OCI-M1 (cell line): Measurements from ENCODE around the gene ZNF436.
"Not testable (repeated sequence)": the region's sequence is repeated elsewhere in the genome, so short reads cannot be mapped to it uniquely, and the experiment has no call there.

Experiments used
- DNase-seq: peaks from one replicate; lab custom pipeline; 2025; lab: John Stamatoyannopoulos, UW

The ZNF436 gene

DNA sequence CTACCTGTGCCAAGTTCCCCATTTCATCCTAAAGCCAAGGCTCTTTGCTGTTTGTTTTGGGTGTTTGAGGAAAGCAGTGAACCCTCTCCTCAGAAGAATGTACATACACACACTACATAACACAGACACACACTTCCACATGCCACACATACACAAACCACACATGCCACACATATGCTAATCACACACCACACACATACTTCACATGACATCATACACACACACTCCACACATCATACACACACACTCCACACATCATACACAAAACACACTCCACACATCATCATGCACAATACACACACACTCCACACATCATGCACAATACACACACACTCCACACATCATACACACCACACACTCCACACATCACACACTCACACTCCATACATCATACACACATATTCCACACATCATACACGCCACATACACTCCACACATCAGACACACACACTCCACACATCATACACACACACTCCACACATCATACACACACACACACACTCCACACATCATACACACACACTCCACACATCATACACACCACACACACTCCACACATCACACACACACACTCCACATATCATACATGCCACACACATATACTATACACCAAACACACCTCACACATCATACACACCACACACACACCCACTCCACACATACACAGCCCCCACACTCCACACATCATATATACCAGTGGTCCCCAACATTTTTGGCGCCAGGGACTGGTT lies 22.7 kb upstream of the ZNF436 start:
- no peak for DNase-seq

DNA sequence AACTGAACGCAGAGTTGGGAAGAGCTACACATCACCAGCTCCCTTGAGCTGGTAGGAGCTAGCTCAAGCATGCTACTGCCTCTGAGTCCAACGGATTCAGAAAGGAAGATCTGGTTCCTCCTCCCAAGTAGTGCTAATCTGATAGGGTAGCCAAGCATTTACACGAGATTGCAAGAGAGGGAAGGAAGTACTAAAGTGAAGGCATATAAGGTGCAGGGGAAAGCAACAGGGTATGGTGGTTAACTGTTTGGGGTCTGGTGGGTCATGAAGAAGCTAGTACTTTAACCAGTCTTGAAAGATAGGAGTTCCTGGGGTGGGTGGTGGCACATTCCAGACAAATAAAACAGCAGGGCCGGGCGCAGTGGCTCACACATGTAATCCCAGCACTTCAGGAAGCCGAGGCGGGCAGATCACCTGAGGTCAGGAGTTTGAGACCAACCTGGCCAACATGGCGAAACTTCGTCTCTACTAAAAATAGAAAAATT lies 20.2 kb upstream of the ZNF436 start:
- peak; percentile 75 for DNase-seq

DNA sequence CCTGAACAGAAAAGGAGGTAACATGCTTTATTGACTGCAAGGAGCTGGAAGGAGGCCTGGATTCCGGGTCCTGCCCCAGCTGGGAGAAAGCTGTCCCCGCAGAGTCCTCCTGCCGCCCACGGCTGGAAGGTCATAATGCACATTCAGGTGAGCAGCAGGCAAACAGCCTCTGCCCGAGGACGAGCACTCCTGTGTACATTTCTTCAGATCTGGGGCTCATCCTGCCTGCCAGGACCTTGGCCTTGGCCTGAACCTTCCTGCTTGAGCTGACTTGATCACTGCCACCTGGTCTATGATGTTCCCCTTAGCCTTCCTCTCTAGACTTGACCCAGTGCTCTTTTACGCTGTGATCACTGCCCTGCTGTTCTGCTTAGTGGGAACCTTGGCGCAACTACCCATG lies 17.9 kb upstream of the ZNF436 start:
- DNase-seq = no peak

DNA sequence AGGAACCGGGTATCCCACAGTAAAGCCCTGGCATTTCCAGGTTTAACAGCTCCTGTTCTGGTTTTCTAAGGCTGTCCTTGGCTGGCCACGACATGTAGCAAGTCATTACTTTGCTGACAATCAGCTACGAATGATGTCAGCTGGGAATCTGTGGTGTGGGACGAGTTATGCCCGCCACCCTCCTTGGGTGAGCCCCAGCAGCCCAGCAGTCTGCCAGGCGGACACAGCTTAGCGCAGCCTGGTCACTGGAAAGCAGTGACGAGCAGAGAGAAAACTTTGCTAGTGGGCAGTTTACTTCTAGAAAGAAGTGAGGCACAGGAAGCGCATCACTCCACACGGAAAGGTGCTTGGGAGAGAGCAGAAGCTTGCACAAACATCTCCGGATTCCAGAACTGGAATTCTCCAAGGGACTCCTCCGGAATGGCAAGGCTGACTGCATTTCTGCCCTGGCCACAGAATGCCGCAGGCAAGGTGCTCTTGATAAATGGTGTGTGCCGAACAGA lies 15.5 kb upstream of the ZNF436 start:
- no peak for DNase-seq

DNA sequence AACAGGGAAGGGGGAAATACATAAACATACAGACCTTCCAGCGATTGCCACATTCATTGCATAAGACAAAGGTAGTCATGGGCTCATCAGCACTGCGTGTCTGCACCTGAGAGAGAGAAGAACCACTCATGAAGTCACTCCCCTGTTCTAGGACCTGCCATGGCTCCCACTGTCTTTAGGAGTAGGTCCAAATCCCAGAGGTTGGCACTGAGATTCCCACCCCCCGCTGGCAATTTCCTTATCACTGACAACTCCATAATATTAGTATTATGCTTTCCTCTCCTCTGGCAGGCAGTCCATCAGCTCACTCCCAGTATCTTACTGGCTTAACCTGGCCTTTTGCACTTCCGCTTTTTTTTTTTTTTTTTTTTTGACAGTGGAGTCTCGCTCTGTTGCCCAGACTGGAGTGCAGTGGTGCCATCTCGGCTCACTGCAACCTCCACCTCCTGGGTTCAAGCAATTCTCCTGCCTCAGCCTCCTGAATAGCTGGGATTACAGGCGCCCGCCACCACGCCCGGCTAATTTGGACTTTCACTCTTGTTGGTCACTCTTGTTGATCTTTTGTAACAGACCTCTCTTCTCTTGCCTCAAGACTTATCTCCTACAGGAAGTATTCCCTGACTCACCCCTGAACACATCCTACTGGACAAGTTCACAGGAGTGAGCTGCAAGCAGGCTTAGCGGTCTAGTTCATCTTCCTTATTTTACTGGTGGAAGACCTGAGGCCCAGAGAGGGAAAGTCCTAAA lies 14.8 kb upstream of the ZNF436 start:
- peak; percentile 52 for DNase-seq

DNA sequence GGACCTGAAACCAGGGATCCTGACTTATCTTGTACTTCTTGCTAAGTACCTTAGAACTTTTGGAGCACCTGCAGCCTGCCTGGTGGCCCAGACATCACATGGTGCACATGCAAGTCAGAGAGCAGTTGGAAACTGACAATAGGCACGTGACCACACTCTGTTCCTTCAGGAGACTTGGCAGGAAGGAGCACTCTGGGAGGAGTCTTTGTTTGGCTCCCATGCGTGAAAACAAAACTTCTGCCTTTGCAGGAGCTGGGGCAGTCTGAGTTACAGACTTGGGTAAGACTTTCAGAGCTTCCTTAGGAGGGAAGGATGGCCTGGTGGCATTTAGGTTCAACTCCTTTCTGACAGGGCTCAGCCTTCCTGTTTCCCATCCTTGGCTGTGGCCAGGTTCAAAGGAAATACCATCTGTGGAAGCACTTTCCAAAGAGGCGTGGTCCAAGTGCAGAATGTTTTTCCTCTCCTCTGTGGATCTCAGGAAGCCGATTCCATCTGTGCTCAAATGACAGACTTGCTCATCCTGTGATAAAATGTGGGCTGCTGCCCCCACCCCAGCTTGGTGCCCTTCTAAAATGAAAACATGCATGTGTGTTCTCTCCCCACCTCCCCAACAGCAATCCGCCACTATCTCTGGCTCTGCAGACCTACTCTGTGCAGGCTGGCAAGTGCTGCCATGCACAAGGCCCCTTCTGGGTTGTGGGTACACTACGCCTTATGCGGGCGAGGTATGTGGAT lies 14.1 kb upstream of the ZNF436 start:
- no peak for DNase-seq

DNA sequence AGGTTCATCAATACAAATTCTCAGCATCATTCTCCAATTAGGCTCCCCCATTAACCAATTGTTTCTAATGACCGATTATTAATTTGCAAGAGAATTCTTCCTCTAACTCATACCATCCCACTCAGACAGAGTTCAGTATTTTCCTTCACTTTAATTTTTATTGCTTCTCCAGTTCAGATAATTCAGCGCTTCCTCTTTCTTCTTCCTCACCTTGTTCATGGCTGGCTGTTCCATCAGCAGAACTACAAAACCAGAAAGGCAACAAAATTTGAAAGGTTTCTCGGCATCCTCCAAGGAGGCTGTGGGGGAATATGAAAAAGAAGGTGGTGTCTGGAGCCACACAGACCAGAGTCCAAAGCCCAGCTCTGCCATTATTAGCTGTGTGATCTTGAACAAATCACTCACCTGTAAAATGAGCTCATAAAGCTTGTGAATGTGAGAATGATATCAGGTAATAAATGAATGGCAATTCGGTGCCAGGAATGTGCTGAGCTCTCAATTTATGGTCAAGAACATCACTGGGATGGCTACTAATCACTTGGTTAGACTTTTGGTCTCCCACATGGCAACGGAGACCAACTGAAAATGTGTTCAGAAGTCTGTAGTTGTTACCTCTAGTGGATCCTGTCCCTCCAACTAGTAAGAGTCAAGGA lies 11.7 kb upstream of the ZNF436 start:
- DNase-seq = no peak

DNA sequence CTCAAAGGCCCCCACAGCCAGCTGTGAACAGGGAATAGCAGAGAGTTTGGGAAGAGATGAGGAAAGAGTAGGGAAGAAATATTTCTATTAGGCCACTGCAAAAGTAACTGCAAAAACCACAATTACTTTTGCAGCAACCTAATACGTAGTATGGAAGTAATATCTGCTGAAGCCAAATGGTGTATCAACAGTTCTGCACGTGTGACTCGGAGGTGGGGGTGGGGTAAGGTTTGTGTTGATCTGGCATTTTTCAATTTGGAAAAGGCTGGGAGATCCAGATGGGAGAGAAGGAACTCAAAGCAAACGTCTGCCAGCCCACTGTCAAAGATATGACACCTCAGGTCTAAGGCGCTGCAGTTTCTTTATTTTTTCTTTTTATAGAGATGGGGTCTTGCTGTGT lies 11.1 kb upstream of the ZNF436 start:
- no peak for DNase-seq

DNA sequence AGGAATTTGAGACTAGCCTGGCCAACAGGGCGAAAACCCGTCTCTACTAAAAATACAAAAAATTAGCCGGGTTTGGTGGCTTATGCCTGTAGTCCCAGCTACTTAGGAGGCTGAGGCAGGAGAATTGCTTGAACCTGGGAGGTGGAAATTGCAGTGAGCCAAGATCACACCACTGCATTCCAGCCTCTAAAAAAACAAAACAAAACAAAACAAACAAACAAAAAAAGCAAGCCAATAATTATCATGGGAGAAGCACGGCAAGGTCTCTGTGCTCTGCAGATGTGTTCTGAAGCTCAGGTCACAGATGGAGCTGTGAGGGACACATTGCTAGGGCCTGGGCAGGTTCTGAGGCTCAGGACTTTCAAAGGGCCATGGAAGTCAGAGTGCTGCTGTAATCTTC lies 10.6 kb upstream of the ZNF436 start:
- DNase-seq = not testable (repeated sequence)

DNA sequence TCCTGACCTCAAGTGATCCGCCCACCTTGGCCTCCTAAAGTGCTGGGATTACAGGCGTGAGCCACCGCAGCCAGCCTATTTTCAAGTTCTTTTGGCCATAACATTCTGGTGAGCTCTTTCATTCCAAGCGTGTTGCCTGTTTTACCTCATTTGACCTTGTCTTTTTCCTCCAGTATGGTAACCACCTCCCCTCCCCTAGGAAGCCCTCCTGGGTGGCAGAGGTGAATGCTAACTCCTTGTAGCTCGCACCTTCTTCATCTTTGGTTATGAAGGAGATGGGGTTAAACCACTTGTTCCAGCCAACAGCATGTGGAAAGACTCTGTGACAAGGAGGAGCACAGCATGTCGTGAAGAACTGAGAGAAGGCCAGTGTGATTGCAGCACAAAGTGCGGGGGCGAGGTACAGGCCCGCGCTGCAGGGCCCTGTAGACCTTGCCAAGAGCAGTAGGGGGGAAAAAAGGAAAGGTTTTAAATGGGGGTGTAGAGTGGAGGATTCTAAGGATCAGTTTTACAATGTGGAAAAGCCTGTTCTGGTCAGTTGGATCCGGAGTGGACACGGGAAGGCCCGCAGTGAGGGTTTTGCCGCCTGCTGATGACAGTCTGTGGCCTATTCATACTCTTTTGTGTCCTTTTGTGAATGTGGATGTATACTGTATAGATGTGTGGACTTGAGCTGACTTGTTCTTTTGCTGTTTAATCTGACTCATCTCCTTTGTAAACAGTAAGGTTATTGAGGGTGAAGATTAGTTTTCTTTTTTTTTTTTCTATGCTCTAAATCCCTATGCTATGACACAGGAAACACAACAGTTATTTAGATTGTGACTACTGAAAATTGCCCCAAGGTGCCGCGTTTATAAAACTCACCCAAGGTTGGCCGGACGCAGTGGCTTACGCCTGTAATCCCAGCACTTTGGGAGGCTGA lies 7.5 kb upstream of the ZNF436 start:
- DNase-seq = no peak

DNA sequence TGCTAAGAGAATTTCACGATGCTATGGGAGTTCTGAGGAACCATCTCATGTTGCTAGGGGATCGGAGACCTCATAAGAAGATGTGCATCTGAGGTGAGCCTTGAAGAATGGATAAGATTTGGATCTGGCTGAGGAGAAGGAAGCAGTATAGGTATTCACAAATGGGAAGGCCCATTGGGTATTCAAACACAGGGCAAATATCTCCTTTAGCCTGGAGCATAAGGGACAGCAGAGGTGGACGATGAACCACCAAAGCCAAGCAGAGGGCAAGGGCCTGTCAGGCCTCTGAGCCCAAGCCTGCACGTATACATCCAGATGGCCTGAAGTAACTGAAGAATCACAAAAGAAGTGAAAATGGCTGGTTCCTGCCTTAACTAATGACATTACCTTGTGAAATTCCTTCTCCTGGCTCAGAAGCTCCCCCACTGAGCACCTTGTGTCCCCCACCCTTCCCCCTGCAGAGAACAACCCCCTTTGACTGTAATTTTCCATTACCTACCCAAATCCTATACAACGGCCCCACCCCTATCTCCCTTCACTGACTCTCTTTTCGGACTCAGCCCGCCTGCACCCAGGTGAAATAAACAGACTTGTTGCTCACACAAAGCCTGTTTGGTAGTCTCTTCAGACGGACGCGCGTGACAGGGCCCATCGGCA lies 4.6 kb upstream of the ZNF436 start:
- not testable (repeated sequence) for DNase-seq

DNA sequence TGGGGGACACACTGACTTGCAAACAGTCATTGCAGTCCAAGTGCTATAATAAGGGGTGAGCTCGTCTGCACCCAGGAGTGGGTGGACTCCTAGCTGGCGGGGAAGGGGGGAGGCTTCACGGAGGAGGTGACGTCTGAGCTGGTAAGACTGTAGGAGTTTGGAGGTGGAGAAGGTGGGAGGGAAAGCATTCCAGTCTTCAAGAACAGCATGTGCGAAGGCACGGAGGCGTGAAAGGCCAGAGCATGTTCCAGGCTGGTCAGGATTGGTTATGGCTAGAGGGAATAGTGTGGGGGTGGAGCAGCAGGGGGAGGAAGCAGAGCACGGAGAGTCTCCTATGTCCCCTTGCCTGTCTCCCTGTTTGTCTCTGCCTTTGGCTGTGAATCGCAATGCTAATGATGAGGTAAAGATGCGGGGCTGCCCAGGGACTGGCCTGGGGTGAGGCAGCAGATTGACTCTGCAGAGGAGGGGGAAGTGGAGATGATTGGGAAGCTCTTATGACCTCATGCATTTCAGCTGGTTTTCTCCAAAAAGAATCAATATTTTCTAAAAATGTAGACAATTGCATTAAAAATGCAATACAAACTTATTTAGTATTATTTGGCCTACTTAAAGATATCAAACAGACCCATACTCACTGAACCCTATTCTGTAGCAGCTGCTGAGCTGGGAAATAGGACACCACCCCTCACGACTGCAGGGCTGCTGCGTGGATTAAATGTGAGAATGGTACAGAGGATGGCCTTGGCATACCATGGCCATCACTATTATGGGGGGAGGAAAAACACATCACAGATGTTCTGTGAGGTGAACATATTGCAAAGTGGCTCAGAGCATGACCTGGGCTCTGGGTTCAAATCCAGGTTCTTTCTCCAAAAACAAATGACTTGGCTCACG lies 2.6 kb upstream of the ZNF436 start:
- DNase-seq = no peak

DNA sequence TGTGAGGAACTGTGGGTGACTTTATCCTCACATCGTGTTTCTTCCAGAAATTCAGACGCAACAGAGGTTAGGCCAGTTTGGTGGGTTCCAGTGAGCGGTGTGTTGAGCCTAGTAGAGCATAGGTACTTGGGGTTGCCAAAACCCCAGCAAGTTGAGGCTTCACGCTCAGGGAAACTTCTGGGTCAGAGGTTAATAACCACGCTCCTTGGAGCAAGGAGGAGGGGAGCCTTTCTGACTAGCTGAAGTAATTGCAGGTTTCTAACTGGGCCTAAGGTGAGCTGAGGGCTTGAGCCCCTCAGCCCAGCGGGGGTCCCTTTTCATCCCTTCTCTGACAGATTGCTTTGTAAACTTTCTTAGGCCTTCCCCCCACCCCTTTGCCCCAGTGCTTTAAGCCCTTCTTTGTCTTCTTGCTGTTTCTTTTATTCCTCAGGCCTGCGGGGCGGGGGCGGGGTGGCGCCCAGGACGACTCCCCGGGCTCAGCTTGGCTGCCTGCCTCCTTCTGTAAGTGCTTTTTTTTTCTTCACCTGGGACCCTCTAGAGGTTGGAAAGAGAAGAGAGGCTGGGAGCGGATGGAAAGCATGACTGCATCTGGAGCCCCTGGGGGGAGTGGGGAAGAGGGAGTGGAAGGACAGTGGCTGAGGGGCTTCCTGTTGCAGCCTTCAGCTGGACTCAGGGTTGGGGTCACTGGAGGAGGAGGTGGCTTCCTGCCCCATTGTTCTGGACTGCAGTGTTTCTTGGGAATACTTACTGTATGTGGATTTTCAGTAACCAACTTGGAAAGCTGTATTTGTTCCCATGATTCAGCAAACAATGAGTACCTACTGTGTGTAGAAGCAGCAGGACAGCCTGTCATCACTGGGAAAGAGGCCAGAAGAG lies 1.3 kb upstream of the ZNF436 start:
- DNase-seq = no peak

DNA sequence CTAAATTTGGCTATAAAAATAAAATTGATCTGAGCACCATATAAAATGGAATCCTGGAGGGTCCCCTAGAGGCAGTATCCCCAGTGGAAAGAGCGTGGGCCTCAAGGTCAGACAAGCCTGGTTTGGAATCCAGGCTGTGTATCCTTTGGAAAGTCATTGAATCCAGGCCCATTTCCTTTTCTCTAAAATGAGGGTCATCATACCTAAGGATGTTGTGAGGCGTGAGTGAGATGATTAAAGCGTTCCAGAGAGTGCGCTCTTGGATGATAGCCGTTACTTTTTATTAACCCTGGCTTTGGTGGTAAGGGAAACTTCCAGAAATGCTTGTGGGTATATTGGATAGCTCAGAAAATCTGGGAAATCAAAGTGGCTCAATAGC lies 683 bp upstream of the ZNF436 start:
- no peak for DNase-seq

DNA sequence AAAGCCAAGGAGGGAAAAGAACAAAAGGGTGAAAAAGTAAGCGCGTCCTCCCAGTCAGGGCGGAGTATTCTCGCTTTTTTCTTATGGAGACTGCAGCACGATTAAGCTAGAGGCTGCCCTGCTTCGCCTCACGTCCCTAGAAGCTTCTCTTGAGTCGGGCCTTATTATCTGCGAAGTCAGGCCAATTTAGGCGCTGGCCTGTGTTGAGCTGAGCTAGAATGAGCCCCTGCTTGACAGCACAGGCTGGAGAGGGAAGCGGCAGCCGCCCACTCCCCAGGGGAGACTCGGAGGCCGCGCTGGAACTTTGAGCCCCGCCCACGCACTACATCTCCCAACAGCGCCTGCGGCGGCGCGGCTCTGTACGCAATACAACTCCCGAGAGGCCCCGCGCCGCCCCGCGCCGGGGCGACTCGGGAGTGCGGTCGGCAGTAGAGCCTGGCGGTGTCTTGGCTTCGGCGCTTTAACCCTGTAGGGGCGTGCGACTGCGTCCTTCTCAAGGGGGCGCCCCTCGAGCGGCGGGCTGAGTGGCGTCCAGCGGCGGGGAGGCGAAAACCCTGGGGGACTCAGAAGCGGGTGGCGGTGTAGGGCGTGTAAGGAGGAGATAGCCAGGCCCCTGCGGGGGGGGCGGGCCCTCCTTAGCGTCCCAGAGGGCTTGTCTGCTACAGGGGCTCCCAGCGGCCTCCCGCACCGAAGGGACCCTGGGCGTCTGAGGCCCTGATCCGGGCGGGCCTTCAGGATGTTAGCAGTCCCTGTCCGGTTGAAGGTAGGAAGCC lies 888 bp downstream of the ZNF436 start:
- peak; percentile 95 for DNase-seq

DNA sequence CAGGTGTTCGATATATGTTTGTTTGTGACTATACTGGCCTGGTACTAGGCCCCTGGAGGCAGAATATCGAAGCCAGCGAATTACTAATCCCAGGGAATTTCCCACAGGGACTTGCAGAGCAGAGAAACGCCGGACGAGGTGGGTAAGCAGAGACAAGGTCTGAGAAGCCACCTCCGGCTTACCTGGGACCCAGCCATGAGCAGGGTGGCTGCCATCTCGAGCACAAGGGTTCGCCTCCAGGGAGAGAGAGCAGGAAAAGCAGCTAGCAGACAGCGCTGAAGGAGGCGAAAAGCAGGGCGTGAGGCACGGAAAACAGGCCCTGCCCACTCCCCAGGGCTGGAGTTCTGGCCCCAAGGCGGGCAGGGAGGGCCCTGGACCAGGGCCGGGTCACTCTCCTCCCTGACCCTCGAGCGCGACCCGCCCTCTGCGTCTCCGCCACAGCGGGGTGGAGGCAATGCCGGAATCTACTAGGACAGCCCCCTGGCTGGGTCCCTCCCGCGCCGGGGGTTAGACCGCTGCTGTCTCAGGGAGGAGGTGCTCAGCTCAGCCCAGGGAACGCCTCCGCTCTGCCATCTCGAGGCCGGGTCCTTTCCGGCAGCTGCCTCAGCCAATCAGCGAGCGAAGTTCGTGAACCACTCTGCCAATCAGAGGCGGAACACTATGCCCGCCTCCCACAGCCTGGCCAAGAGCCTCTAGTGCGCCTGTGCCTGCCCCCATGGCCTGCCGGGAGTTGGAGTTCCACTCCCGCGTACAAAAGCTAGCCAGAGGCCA lies 1.7 kb downstream of the ZNF436 start:
- DNase-seq = peak; percentile 99

DNA sequence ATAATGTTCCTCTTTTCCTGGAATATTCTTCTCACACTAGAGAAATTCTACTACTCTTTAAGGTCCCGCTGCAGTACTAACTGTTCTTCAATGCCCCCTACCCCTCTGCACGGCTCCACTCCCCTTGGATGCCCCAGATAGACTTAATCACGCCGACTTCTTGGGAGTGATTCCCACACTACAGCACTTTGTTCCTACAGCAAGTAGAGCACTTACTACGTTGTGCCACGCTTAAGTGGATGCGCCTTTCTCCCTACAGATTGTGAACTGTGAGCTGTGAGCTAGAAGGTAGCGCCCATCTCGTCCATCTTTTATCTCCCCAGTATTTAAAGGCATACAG lies 2.2 kb downstream of the ZNF436 start:
- DNase-seq = no peak
